Ishikawa (cell line): ENCODE measurements around the gene NOVA1.

Experiments used
- CREB1 ChIP-seq: IDR thresholded peaks from 2 replicates; pipeline ENCODE4 v1.6.1; 2012; ENCODE audit warnings: low read depth
- EP300 ChIP-seq: IDR thresholded peaks from 2 replicates; pipeline ENCODE4 v1.6.1; 2012; ENCODE audit warnings: borderline replicate concordance
- FOXM1 ChIP-seq: IDR thresholded peaks from 2 replicates; pipeline ENCODE4 v1.6.1; 2012; ENCODE audit warnings: low read depth, borderline replicate concordance
- NFIC ChIP-seq: IDR thresholded peaks from 2 replicates; pipeline ENCODE4 v1.6.1; 2012
- RAD21 ChIP-seq: IDR thresholded peaks from 2 replicates; pipeline ENCODE4 v1.6.1; 2012; ENCODE audit warnings: low read depth
- TAF1 ChIP-seq: IDR thresholded peaks from 2 replicates; pipeline ENCODE4 v1.6.1; 2012; ENCODE audit warnings: low read depth, mild to moderate bottlenecking
- USF1 ChIP-seq: IDR thresholded peaks from 2 replicates; pipeline ENCODE4 v1.6.1; 2012
- ZBTB7A ChIP-seq: IDR thresholded peaks from 2 replicates; pipeline ENCODE4 v1.6.1; 2012; ENCODE audit warnings: low read depth
- TF ChIP-seq, protein P1 (sequence below): IDR thresholded peaks from 2 replicates; pipeline ENCODE4 v1.6.1; 2012; ENCODE audit warnings: low read depth, mild to moderate bottlenecking

DNA sequence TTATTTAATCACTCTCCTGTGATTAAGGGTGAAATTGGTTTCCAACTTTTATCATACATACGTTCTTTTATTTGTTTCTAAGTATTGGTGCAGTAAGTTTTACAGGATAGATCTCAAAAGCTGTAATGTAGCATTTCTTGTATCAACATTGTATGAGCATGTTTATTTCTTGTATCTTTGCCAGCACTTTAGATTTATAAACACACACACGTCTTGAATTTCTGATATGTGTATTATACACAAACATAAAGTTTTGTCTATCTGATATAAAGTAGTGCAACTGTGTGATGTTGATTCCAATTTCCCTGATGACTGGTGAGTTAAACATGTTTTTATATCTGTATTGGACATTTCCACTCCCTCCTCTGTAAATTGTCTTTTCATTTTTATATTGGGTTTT, 134.7 kb downstream of the NOVA1 start:
- TF ChIP-seq EP300 = no peak
- no peak for TF ChIP-seq CREB1
- TF ChIP-seq RAD21 = no peak
- no peak for TF ChIP-seq FOXM1
- TF ChIP-seq, protein P1, sequence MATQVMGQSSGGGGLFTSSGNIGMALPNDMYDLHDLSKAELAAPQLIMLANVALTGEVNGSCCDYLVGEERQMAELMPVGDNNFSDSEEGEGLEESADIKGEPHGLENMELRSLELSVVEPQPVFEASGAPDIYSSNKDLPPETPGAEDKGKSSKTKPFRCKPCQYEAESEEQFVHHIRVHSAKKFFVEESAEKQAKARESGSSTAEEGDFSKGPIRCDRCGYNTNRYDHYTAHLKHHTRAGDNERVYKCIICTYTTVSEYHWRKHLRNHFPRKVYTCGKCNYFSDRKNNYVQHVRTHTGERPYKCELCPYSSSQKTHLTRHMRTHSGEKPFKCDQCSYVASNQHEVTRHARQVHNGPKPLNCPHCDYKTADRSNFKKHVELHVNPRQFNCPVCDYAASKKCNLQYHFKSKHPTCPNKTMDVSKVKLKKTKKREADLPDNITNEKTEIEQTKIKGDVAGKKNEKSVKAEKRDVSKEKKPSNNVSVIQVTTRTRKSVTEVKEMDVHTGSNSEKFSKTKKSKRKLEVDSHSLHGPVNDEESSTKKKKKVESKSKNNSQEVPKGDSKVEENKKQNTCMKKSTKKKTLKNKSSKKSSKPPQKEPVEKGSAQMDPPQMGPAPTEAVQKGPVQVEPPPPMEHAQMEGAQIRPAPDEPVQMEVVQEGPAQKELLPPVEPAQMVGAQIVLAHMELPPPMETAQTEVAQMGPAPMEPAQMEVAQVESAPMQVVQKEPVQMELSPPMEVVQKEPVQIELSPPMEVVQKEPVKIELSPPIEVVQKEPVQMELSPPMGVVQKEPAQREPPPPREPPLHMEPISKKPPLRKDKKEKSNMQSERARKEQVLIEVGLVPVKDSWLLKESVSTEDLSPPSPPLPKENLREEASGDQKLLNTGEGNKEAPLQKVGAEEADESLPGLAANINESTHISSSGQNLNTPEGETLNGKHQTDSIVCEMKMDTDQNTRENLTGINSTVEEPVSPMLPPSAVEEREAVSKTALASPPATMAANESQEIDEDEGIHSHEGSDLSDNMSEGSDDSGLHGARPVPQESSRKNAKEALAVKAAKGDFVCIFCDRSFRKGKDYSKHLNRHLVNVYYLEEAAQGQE = no peak
- TF ChIP-seq USF1 = no peak
- TF ChIP-seq TAF1 = no peak
- no peak for TF ChIP-seq ZBTB7A
- no peak for TF ChIP-seq NFIC
